HL-60 (cell line): ENCODE data around the gene CIZ1.

Experiments used
- CTCF ChIP-seq: IDR thresholded peaks from one replicate; pipeline ENCODE4 v1.5.1; 2011; ENCODE audit warnings: low read length, control low read depth, inconsistent platforms; ENCODE audit not compliant: insufficient read depth
- GABPA ChIP-seq: IDR thresholded peaks from 2 replicates; pipeline ENCODE4 v1.6.1; 2012; ENCODE audit warnings: low read depth
- POLR2AphosphoS5 ChIP-seq: IDR thresholded peaks from 2 replicates; pipeline ENCODE4 v1.6.1; 2012; ENCODE audit warnings: low read depth
- TF ChIP-seq, protein P1 (sequence below): IDR thresholded peaks from 2 replicates; pipeline ENCODE4 v1.6.1; 2012; ENCODE audit warnings: low read depth; ENCODE audit not compliant: insufficient replicate concordance

DNA sequence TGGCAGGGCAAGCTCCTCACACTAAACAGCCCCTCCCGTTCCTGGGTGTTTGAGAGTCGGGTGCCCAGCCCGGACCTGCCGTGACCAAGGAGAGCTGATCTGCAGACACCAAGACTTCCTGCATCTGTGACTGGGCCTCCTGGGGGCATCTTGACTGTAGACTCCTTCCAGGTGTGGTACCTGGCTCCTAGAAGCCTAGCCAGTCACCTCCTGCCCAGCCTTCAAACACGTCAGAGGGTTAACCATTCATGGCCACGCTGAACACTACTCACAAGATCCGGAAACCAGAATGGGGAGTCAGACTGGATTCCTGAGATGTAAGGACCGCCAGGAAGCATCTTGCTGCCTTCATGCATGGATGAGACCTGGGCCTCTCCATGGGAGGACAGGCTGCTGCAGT, 45.8 kb downstream of the CIZ1 start:
- TF ChIP-seq, protein P1, sequence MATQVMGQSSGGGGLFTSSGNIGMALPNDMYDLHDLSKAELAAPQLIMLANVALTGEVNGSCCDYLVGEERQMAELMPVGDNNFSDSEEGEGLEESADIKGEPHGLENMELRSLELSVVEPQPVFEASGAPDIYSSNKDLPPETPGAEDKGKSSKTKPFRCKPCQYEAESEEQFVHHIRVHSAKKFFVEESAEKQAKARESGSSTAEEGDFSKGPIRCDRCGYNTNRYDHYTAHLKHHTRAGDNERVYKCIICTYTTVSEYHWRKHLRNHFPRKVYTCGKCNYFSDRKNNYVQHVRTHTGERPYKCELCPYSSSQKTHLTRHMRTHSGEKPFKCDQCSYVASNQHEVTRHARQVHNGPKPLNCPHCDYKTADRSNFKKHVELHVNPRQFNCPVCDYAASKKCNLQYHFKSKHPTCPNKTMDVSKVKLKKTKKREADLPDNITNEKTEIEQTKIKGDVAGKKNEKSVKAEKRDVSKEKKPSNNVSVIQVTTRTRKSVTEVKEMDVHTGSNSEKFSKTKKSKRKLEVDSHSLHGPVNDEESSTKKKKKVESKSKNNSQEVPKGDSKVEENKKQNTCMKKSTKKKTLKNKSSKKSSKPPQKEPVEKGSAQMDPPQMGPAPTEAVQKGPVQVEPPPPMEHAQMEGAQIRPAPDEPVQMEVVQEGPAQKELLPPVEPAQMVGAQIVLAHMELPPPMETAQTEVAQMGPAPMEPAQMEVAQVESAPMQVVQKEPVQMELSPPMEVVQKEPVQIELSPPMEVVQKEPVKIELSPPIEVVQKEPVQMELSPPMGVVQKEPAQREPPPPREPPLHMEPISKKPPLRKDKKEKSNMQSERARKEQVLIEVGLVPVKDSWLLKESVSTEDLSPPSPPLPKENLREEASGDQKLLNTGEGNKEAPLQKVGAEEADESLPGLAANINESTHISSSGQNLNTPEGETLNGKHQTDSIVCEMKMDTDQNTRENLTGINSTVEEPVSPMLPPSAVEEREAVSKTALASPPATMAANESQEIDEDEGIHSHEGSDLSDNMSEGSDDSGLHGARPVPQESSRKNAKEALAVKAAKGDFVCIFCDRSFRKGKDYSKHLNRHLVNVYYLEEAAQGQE: no peak
- TF ChIP-seq GABPA: no peak
- TF ChIP-seq CTCF: no peak
- TF ChIP-seq POLR2AphosphoS5: no peak
